Stimulated activated CD8-positive, alpha-beta memory T cell treated with anti-CD3 and anti-CD28 coated beads, Interleukin-7, amount 100 ng/mL, for 48 hours (primary cell): Measurements from ENCODE around the gene RANGRF.

Experiments used
- DNase-seq, 2 donors: peaks; one replicate each; pipeline ENCODE4 v3.0.0-alpha.2; 2020; ENCODE audit warnings: low read depth in 1 of 2; ENCODE audit errors: extremely low read depth in 1 of 2

The RANGRF gene

DNA sequence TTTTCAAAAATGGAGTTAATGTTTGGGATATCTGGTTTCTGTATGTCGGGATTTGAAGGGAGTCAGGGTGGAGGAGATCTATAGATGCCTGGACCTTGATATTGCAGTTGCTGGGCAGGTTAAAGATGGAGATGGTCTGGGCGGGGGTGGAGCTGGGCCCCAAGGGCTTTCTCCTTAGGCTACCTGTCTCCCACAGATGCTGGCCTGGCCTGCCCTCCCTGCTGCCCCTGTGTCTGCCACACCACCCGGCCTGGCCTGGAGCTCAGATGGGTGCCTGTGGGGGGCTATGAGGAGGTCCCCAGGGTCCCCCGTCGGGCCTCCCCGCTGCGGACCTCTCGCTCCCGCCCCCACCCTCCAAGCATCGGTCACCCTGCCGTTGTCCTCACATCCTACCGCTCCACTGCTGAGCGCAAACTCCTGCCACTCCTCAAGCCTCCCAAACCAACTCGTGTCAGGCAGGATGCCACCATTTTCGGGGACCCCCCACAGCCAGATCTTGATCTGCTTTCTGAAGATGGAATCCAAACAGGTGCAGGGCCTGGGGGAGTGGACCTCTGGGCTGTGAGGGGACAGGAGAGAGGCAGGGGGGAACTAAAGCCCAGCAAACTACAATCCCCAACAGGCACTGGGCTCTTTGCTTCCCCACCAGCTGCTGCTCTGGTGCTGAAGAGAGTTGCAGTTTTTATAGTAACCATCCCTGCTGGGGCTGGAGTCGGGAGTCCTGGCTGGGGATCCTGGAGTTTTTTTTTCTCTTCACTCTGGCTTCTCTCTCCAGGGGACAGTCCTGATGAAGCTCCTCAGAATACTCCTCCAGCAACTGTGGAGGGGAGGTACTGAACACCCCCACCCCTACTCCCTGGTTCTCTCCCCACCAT is 24.5 kb downstream of the RANGRF start:
- no peak for DNase-seq

- no peak for DNase-seq
These were observed 26.6 kb downstream of the RANGRF start for GRCh38 chr17:8314797-8315763.

DNA sequence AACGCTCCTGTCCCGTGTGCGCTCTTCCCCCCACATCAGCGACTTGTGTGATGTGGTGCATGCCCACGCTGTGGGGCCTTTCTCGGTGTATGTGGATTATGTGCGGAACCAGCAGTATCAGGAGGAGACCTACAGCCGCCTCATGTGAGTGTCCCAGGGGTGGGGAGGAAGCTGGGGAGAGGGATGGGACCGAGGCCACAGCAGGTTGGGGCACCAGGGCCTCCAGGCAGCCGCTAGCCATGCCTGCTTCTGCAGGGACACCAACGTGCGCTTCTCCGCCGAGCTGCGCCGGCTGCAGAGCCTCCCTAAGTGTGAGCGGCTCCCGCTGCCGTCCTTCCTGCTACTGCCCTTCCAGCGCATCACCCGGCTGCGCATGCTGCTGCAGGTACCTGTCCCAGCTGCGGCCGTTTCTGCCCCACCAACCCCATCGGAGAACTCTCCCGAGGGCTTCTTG is 27.3 kb downstream of the RANGRF start:
- DNase-seq, result no peak

GRCh38 chr17:8318010-8318935 is 29.8 kb downstream of the RANGRF start:
- no peak for DNase-seq

DNA sequence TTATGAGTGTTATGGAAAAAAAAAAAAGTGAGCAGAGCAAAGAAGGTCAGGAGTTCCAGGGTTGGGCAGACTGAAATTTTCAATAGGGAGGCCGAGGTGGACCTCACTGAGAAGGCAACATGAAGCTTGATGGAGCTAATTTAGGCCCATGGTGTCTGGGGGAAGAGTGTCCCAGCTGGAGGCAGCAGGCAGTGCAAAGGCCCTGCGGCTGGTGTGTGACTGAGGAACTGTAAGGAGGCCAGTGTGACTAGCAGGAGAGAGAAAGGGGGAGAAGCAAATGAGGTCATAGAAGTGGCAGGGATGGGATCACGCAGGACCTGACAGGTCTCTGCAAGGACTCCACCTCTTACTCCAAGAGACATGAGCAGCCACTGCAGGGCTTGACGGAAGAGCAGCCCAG is 31.8 kb downstream of the RANGRF start:
- no peak for DNase-seq

GRCh38 chr17:8320990-8321389 is 32.5 kb downstream of the RANGRF start:
- DNase-seq, result no peak

DNA sequence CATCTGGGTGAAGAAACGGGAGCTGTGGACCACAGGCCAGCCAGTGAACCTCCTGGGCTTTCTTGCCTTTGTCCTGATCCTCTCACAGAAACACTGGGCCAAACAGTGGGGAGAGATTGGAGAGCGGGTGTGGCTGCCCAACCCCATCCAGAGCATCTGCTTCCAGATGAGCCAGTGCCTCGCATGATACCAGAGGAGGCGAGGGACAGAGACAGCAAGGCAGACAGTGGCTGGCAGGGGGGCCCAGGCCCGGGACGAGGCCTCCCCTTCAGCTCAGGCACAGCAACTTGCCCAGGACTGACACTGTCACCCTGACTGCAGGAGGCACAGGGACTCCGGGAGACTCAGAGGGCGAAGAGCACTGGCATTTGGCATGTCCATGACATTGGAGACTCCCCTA is 33.6 kb downstream of the RANGRF start:
- no peak for DNase-seq

DNA sequence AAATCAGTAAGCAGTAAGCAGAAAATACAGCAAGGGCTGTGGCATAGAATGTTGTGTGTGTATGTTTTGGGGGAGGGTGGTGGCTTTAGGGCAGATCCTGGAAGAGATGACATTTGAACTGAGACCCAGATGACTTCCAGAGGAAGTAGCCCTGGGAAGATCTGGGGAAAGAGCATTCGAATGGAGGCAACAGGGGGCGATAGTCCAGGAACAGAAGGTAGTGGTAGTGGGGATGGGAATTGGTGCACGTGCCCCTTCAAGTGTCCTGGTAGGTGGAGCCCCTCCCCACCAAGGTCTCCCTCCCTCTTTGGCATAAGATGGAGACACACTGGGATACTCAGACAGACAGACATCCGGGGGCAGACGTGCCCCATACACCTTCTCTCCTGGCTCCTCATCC is 35.7 kb downstream of the RANGRF start:
- DNase-seq, result no peak

- no peak for DNase-seq
These were observed 36.5 kb downstream of the RANGRF start for GRCh38 chr17:8324923-8325322.

- DNase-seq, result no peak
These were observed 38.2 kb downstream of the RANGRF start for GRCh38 chr17:8326511-8327302.

GRCh38 chr17:8327303-8327649 is 38.8 kb downstream of the RANGRF start:
- no peak for DNase-seq

DNA sequence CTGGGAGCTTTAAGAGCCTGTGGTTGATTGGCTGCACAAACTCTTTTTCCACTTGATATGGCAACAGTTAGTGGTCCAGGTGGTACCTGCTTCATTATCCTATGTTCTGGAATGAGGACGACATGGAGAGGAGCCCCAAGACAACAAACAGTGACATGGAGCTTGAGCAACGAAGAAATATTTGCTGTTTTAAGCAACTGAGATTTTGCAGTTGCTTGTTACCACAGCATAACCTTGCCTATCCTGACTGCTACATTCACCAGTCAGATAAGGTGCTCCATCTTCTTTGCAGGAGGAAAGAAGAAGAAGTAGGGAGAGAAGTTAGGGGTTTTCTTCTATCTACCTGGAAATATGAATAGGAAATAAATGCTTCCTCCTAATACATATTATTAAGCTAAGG is 43.7 kb downstream of the RANGRF start:
- DNase-seq, result no peak

- DNase-seq, result no peak
These were observed 44.2 kb downstream of the RANGRF start for GRCh38 chr17:8332688-8333087.

- no peak for DNase-seq
These were observed 44.8 kb downstream of the RANGRF start for GRCh38 chr17:8333281-8333680.

DNA sequence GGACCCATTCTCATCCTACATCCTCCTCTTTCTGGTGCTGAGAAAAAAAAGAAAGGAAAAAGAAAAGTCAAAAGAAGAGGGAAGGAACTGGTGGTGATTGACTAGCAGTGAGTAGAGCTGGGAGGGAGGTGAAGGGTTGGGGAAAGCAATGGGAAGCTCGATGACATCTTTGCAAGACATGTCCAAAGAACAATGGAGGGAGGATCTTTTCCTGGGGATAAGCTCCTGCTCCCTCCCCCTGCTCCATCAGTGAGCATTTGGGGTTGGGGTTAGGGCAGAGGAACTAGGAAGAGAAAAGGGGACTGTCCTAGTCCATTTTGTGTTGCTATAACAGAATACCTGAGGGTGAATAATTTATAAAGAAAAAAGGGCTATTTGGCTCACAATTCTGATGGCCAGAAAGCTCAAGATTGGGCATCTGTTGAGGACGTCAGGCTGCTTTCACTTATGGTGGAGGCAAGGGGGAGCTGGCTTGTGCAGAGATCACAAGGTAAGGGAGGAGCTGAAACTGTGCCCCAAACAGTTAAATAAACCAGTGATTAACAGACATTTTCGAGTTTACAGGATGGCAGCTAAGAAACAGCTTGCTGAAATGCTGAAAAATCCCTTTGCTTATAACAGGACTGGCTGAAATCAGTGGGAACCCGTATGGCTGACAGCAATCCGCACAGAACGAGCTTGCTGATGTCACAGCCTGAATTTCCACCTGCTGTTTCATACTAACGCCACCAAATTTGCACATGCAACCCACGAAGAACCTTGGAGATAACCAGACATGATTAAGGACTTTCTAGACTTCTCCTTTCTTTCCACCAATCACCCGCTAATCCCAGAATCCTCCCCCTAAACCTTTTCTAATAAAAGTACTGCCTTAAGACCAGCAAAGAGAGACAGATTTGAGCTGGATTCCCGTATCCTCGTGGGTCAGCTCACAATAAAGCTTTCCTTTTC is 49.6 kb downstream of the RANGRF start:
- no peak for DNase-seq

GRCh38 chr17:8338753-8339140 is 50.3 kb downstream of the RANGRF start:
- DNase-seq, result no peak

GRCh38 chr17:8339540-8339939 is 51.1 kb downstream of the RANGRF start, which contains the start of gene ODF4:
ODF4 (plus strand) TSS chr17:8339840; CDS start chr17:8340052, 212 bp downstream.
- no peak for DNase-seq
